Suppressor macrophage treated with lipopolysaccharide for 4 hours (primary cell): ENCODE measurements around the gene CAPG.
"Not testable (repeated sequence)": the region's sequence is repeated elsewhere in the genome, so short reads cannot be mapped to it uniquely, and the experiment has no call there.

Experiments used
- DNase-seq: peaks from one replicate; pipeline ENCODE4 v3.0.0-alpha.2; 2020

CAPG gene

GRCh38 chr2:85409845-85410583 is at the start of gene CAPG:
Gene CAPG (minus strand): TSS chr2:85410366. CDS start chr2:85402145, 8,221 bp downstream.
- peak; percentile 84 for DNase-seq

GRCh38 chr2:85459771-85460170 is 49.6 kb upstream of the CAPG start:
- no peak for DNase-seq

- no peak for DNase-seq
These were observed 48.7 kb upstream of the CAPG start for GRCh38 chr2:85458601-85459563.

- DNase-seq: no peak
These were observed 47.7 kb upstream of the CAPG start for GRCh38 chr2:85457877-85458316.

GRCh38 chr2:85457043-85457442 is 46.9 kb upstream of the CAPG start:
- DNase-seq: no peak

- DNase-seq: no peak
These were observed 45.5 kb upstream of the CAPG start for GRCh38 chr2:85455552-85456090.

- no peak for DNase-seq
These were observed 43.4 kb upstream of the CAPG start for GRCh38 chr2:85453571-85453970.

- DNase-seq: no peak
These were observed 42.1 kb upstream of the CAPG start for GRCh38 chr2:85452237-85452636.

- no peak for DNase-seq
These were observed 39.0 kb upstream of the CAPG start for GRCh38 chr2:85449214-85449588.

GRCh38 chr2:85448461-85449213 is 38.5 kb upstream of the CAPG start:
- DNase-seq: no peak

GRCh38 chr2:85447222-85447585 is 37.0 kb upstream of the CAPG start:
- DNase-seq: no peak

GRCh38 chr2:85446296-85447221 is 36.4 kb upstream of the CAPG start:
- DNase-seq: no peak

- DNase-seq: no peak
These were observed 35.4 kb upstream of the CAPG start for GRCh38 chr2:85445316-85446295.

GRCh38 chr2:85444629-85445172 is 34.5 kb upstream of the CAPG start:
- no peak for DNase-seq

GRCh38 chr2:85441864-85442263 is 31.7 kb upstream of the CAPG start:
- DNase-seq: peak; percentile 58

GRCh38 chr2:85440729-85441128 is 30.6 kb upstream of the CAPG start:
- no peak for DNase-seq

- DNase-seq: no peak
These were observed 29.8 kb upstream of the CAPG start for GRCh38 chr2:85439986-85440385.

- DNase-seq: not testable (repeated sequence)
These were observed 29.4 kb upstream of the CAPG start for GRCh38 chr2:85439569-85439968.

GRCh38 chr2:85439025-85439472 is 28.9 kb upstream of the CAPG start:
- no peak for DNase-seq
